ENCODE measurements around the gene SMDT1. TPM values are rescaled to one million over a fixed set of nuclear protein-coding genes. Genes with fewer than 3 reads are reported as not detected.

SMDT1 gene
- total and polyA plus RNA-seq, 2 donors (not counting 1 experiment from before 2014, with no cell fraction given) = 122 to 140 TPM

GRCh38 chr22:42086051-42086450 is 6.6 kb downstream of the SMDT1 start:
- CTCF ChIA-PET = interaction anchor here (0.6 kb wide), 1 partner anchor 365 kb away, joined by 4 read pairs; no protein-coding TSS in a partner anchor
- no peaks in the 10 kb centered on the region for H3K9me3 ChIP-seq (ENCODE audit: control extremely low read depth in 1 of 3, control insufficient read depth in 2 of 3, insufficient read depth in 1 of 3, low read length in 2 of 3)

More at GRCh38 chr22:42086051-42086450, 6.6 kb downstream of the SMDT1 start:
- intact Hi-C loops (cut with micrococcal nuclease) = no loop called here
- ATAC-seq (ENCODE audit: low read depth) (no peak), DNase-seq (no peak)
- Histone ChIP-seq H2AFZ (ENCODE audit: insufficient read depth, low read depth, low read length, poor library complexity, severe bottlenecking) (no peak overlapping the region), H3K4me1 (ENCODE audit: control insufficient read depth in 2 of 2, insufficient read depth in 2 of 2, low read length in 2 of 2) (peaks cover 14 to 20% of the 10 kb centered on the region in 2 donors), H3K79me2 (ENCODE audit: control insufficient read depth, insufficient read depth, low read length) (peaks cover 81% of the 10 kb centered on the region), H3K27me3 (replicated peaks in 1 of 4; ENCODE audit: control extremely low read depth in 1 of 4, control insufficient read depth in 3 of 4, insufficient read depth in 4 of 4, low read length in 3 of 4) (no peaks in the 10 kb centered on the region), H4K20me1 (ENCODE audit: control insufficient read depth, insufficient read depth, low read length, poor library complexity, severe bottlenecking) (peaks cover 15% of the 10 kb centered on the region), H3K9ac (ENCODE audit: low read length) (no peak overlapping the region), H3K36me3 (replicated peaks in 1 of 2; ENCODE audit: control extremely low read depth in 1 of 2, control insufficient read depth in 1 of 2, extremely low read depth in 1 of 2, insufficient read depth in 2 of 2, low read length in 1 of 2) (peaks cover 0 to 52% of the 10 kb centered on the region in 2 experiments), H3K4me3 (ENCODE audit: control extremely low read depth in 1 of 5, extremely low read depth in 1 of 5, insufficient read depth in 1 of 5, low read depth in 2 of 5, low read length in 4 of 5) (no peak overlapping the region), H3K27ac (ENCODE audit: low read length in 2 of 2) (no peak overlapping the region), H3K4me2 (replicated peaks; ENCODE audit: low read depth, low read length, poor library complexity, severe bottlenecking) (no peak overlapping the region)
- Mint-ChIP-seq H3K27ac (no peak overlapping the region), H3K27me3 (no peaks in the 10 kb centered on the region), H3K4me1 (peaks cover 45% of the 10 kb centered on the region), H3K4me3 (no peak overlapping the region), H3K9me3 (ENCODE audit: insufficient read depth) (no peaks in the 10 kb centered on the region)
- POLR2A ChIA-PET = no interaction called here
- WGBS (ENCODE audit: insufficient coverage) = 100% methylated on average over 6 of the region's 6 CpGs
- TF ChIP-seq CTCF (IDR thresholded peaks at IDR 0.05) (no peak), EZH2 (IDR thresholded peaks at IDR 0.05; ENCODE audit: borderline replicate concordance, insufficient read depth, low read depth, low read length, poor library complexity, severe bottlenecking) (no peak)
